ENCODE measurements around the gene SLC35D3.

Gene SLC35D3

DNA sequence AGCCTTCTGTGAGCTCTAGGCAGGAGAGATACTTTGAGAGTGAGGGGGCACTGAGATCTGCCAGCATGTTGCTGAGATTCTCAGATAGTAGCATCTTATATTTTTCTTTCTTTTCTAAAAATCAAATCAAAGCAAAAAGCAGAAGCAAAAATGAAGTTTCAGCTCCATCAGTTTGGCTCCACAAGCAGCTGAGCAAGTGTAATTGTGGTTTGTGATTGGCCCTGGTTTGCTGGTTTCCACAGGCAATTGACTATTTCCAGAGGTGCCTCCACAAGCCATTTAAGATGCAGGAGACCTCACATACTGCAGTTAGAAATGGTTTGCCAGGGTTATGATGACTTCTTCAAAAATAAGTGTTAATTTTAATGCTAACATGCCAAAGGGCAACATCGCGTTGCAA, 4.3 kb downstream of the SLC35D3 start:
- Histone ChIP-seq H3K36me3 (ENCODE audit: low read length) (no peaks in the 10 kb centered on the region), H3K9me3 (ENCODE audit: insufficient read depth, low read length) (no peaks in the 10 kb centered on the region), H3F3A (ENCODE audit: insufficient read depth) (no peaks in the 10 kb centered on the region), H3K4me2 (ENCODE audit: low read depth, low read length, poor library complexity, severe bottlenecking) (no peak overlapping the region), H3K27ac (ENCODE audit: low read depth, low read length) (no peak overlapping the region), H2AFZ (ENCODE audit: low read depth, low read length, severe bottlenecking) (no peak overlapping the region), H3K9me2 (replicated peaks; ENCODE audit: insufficient read depth, low read length) (no peaks in the 10 kb centered on the region), H4K20me1 (ENCODE audit: low read depth, low read length) (no peaks in the 10 kb centered on the region), H3K79me2 (ENCODE audit: insufficient read depth, low read length) (no peaks in the 10 kb centered on the region), H3K9ac (ENCODE audit: low read length) (no peak overlapping the region), H3K4me3 (ENCODE audit: insufficient read depth, low read length, poor library complexity, severe bottlenecking) (no peak overlapping the region), H3K27me3 (ENCODE audit: low read length) (no peaks in the 10 kb centered on the region)
- TF ChIP-seq EZH2phosphoT487 (conservative IDR thresholded peaks at IDR 0.05; ENCODE audit: low read length) = no peak
- TF ChIP-seq, protein P1, sequence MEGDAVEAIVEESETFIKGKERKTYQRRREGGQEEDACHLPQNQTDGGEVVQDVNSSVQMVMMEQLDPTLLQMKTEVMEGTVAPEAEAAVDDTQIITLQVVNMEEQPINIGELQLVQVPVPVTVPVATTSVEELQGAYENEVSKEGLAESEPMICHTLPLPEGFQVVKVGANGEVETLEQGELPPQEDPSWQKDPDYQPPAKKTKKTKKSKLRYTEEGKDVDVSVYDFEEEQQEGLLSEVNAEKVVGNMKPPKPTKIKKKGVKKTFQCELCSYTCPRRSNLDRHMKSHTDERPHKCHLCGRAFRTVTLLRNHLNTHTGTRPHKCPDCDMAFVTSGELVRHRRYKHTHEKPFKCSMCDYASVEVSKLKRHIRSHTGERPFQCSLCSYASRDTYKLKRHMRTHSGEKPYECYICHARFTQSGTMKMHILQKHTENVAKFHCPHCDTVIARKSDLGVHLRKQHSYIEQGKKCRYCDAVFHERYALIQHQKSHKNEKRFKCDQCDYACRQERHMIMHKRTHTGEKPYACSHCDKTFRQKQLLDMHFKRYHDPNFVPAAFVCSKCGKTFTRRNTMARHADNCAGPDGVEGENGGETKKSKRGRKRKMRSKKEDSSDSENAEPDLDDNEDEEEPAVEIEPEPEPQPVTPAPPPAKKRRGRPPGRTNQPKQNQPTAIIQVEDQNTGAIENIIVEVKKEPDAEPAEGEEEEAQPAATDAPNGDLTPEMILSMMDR (IDR thresholded peaks at IDR 0.05; ENCODE audit: insufficient read depth, low read length, poor library complexity, severe bottlenecking) = no peak

DNA sequence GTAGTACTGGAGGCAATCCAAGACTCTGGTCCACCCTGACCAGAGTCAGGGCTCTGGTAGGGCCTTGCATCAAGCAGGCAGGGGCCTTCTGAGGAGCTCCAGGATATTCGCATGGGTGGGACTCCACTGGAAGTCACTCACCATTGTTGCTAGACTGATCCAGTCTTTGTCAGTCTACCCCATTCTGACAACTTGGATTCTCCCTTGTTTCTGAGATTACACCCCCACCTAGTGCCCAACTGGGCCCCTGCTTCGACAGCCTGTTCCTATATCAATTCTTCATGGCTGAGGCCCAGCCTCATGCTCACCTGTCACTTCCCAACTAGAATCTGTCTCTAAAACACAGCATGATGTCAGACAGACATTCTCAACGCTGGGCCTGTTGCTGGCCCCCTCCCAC, 5.2 kb downstream of the SLC35D3 start:
- no peak overlapping the region for H3K9ac ChIP-seq (ENCODE audit: low read length)
- H4K20me1 ChIP-seq (ENCODE audit: low read depth, low read length) = no peaks in the 10 kb centered on the region
- H3K27ac ChIP-seq (ENCODE audit: low read depth, low read length) = no peak overlapping the region
- H3K27me3 ChIP-seq (ENCODE audit: low read length) = no peaks in the 10 kb centered on the region
- H3K4me3 ChIP-seq (ENCODE audit: insufficient read depth, low read length, poor library complexity, severe bottlenecking) = no peak overlapping the region
- TF ChIP-seq EZH2phosphoT487 (conservative IDR thresholded peaks at IDR 0.05; ENCODE audit: low read length) = no peak
- TF ChIP-seq, protein P1 (IDR thresholded peaks at IDR 0.05; ENCODE audit: insufficient read depth, low read length, poor library complexity, severe bottlenecking) = no peak
- no peaks in the 10 kb centered on the region for H3K9me2 ChIP-seq (replicated peaks; ENCODE audit: insufficient read depth, low read length)
- no peaks in the 10 kb centered on the region for H3F3A ChIP-seq (ENCODE audit: insufficient read depth)
- no peaks in the 10 kb centered on the region for H3K9me3 ChIP-seq (ENCODE audit: insufficient read depth, low read length)
- H3K4me2 ChIP-seq (ENCODE audit: low read depth, low read length, poor library complexity, severe bottlenecking) = no peak overlapping the region
- H3K79me2 ChIP-seq (ENCODE audit: insufficient read depth, low read length) = no peaks in the 10 kb centered on the region
- no peaks in the 10 kb centered on the region for H3K36me3 ChIP-seq (ENCODE audit: low read length)
- H2AFZ ChIP-seq (ENCODE audit: low read depth, low read length, severe bottlenecking) = no peak overlapping the region

DNA sequence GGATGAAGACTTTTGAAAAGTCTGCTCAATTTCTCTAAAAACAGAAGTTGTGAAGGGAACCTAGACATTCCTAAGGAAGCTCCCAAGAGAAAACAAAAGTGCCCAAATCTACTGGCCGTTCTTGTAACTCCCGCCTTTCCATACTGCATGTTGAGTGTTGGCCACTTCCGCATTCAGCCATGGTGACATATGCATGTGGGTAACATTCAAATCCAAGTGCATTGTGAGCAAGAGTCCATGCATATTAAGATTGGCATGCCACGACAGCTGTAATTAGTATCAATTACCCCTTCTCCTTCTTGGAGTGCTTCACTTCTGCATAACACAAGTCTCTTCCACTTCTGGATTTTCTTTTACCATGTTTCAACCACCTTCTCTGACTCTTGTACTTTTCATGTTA, 8.4 kb downstream of the SLC35D3 start:
- Histone ChIP-seq H3K36me3 (ENCODE audit: low read length) (no peaks in the 10 kb centered on the region), H3K27me3 (ENCODE audit: low read length) (no peaks in the 10 kb centered on the region), H3K27ac (ENCODE audit: low read depth, low read length) (no peak overlapping the region), H3F3A (ENCODE audit: insufficient read depth) (no peaks in the 10 kb centered on the region), H3K79me2 (ENCODE audit: insufficient read depth, low read length) (no peaks in the 10 kb centered on the region), H4K20me1 (ENCODE audit: low read depth, low read length) (no peaks in the 10 kb centered on the region), H3K9me2 (replicated peaks; ENCODE audit: insufficient read depth, low read length) (no peaks in the 10 kb centered on the region), H3K9ac (ENCODE audit: low read length) (no peak overlapping the region), H3K4me3 (ENCODE audit: insufficient read depth, low read length, poor library complexity, severe bottlenecking) (no peak overlapping the region), H3K4me2 (ENCODE audit: low read depth, low read length, poor library complexity, severe bottlenecking) (no peak overlapping the region), H3K9me3 (ENCODE audit: insufficient read depth, low read length) (no peaks in the 10 kb centered on the region), H2AFZ (ENCODE audit: low read depth, low read length, severe bottlenecking) (no peak overlapping the region)
- TF ChIP-seq, protein P1 (IDR thresholded peaks at IDR 0.05; ENCODE audit: insufficient read depth, low read length, poor library complexity, severe bottlenecking) = no peak
- no peak for TF ChIP-seq EZH2phosphoT487 (conservative IDR thresholded peaks at IDR 0.05; ENCODE audit: low read length)

Data from SU-DHL-6 (cell line).